Nephron progenitor cell (in vitro differentiated cells): ENCODE results near the gene TCP11.

Experiments used
- DNase-seq: peaks from one replicate; pipeline ENCODE4 v3.0.0; 2021
- H3K27ac Mint-ChIP-seq: 2 replicates; pipeline ENCODE4 v1.8.0; 2021; ENCODE audit warnings: mild to moderate bottlenecking, moderate library complexity, mixed read lengths
- H3K27me3 Mint-ChIP-seq: 2 replicates; pipeline ENCODE4 v1.8.0; 2021; ENCODE audit warnings: mild to moderate bottlenecking, low read depth, mixed read lengths; ENCODE audit not compliant: poor library complexity
- H3K36me3 Mint-ChIP-seq: 2 replicates; pipeline ENCODE4 v1.8.0; 2021; ENCODE audit warnings: low read depth, mixed read lengths
- H3K4me1 Mint-ChIP-seq: 2 replicates; pipeline ENCODE4 v1.8.0; 2021; ENCODE audit warnings: mixed read lengths
- H3K4me3 Mint-ChIP-seq: 2 replicates; pipeline ENCODE4 v1.8.0; 2021; ENCODE audit warnings: mild to moderate bottlenecking, moderate library complexity, mixed read lengths
- H3K9me3 Mint-ChIP-seq: 2 replicates; pipeline ENCODE4 v1.8.0; 2021; ENCODE audit warnings: mild to moderate bottlenecking, moderate library complexity, mixed read lengths
- CTCF ChIP-seq: fragments of 200-600 bp; sonication (generic); IDR thresholded peaks from 2 replicates; pipeline ENCODE4 v1.5.0; 2021; ENCODE audit warnings: antibody characterized with exemption

The TCP11 gene

DNA sequence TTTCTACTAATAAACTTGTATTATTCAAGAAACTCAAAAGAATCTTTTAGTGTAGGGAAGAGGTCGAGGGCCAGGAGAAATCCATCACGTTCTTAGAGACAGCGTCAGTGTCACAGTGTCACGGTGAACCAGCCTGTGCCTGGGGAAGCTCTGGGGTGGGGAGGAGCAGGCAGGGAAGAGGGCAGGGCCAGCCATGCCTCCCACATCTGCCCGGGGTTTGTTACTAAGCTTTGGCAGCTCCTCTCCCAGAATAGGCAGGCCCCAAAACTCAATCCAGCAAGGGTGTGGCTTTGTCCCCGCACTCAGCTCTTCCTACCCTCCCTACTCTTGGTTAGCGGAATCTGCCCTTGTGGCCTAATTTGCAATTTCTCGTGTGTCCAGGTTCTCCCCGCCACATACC, 72.9 kb downstream of the TCP11 start:
- Mint-ChIP-seq H3K4me3 (no peak overlapping the region), H3K36me3 (peaks cover 8% of the 10 kb centered on the region), H3K4me1 (peaks cover 16% of the 10 kb centered on the region), H3K9me3 (no peaks in the 10 kb centered on the region), H3K27me3 (peaks cover 8% of the 10 kb centered on the region), H3K27ac (peak overlapping the region; percentile 64)
- no peak for DNase-seq
- TF ChIP-seq CTCF, result no peak
